Measurements from ENCODE around the gene CRLF2. TPM values are rescaled to one million over a fixed set of nuclear protein-coding genes. Genes with fewer than 3 reads are reported as not detected.

Gene CRLF2
- total and polyA plus RNA-seq, 4 donors, result 0.19 TPM; not detected in 3

- H3K9me3 ChIP-seq (ENCODE audit: control insufficient read depth in 4 of 4, low read length in 3 of 4), result no peaks in the 10 kb centered on the region
- H3K36me3 ChIP-seq (ENCODE audit: control insufficient read depth in 4 of 4, insufficient read depth in 3 of 4, low read depth in 1 of 4, low read length in 3 of 4), result no peaks in the 10 kb centered on the region
- no peak overlapping the region for H3K27ac ChIP-seq (ENCODE audit: low read depth in 1 of 2, low read length in 2 of 2)
- H3K9ac ChIP-seq (ENCODE audit: low read depth in 1 of 2, low read length in 2 of 2), result no peak overlapping the region
- H3K27me3 ChIP-seq (ENCODE audit: control insufficient read depth in 4 of 4, insufficient read depth in 4 of 4, low read length in 3 of 4), result no peaks in the 10 kb centered on the region
- no peak overlapping the region for H3K4me3 ChIP-seq (ENCODE audit: low read depth in 1 of 3, low read length in 3 of 3)
- TF ChIP-seq ZBTB33 (IDR thresholded peaks at IDR 0.05), result no peak
- no peak for TF ChIP-seq RXRA (IDR thresholded peaks at IDR 0.05)
- TF ChIP-seq GABPA (IDR thresholded peaks at IDR 0.05 in 1 of 2, conservative IDR thresholded peaks at IDR 0.05 in 1 of 2), result no peak
- no peak for TF ChIP-seq TAF1 (conservative IDR thresholded peaks at IDR 0.05)
- no peak for DNase-seq (ENCODE audit: low spot score)
- H3K4me1 ChIP-seq (ENCODE audit: control insufficient read depth in 4 of 4, insufficient read depth in 4 of 4, low read length in 3 of 4), result peaks cover 0 to 5% (median 0%) of the 10 kb centered on the region in 4 donors
- 85% methylated on average over 3 of the region's 3 CpGs for WGBS
These were observed 40.4 kb upstream of the CRLF2 start for GRCh38 chrX:1252861-1253260.

GRCh38 chrX:1249101-1249887 lies 36.8 kb upstream of the CRLF2 start:
- TF ChIP-seq FOXA1 (IDR thresholded peaks at IDR 0.05), result no peak
- TF ChIP-seq FOXA2 (IDR thresholded peaks at IDR 0.05), result no peak
- TF ChIP-seq HNF4G (IDR thresholded peaks at IDR 0.05), result no peak
- no peak for TF ChIP-seq REST (IDR thresholded peaks at IDR 0.05)
- no peak for TF ChIP-seq CTCF (IDR thresholded peaks at IDR 0.05; ENCODE audit: low read depth, low read length, missing input control)
- TF ChIP-seq ZBTB33 (IDR thresholded peaks at IDR 0.05), result no peak
- no peak for TF ChIP-seq NR2F2 (IDR thresholded peaks at IDR 0.05)
- TF ChIP-seq TAF1 (conservative IDR thresholded peaks at IDR 0.05), result no peak
- TF ChIP-seq YY1 (IDR thresholded peaks at IDR 0.05), result no peak
- no peak for TF ChIP-seq MAX (IDR thresholded peaks at IDR 0.05)
- no peak for TF ChIP-seq EGR1 (IDR thresholded peaks at IDR 0.05; ENCODE audit: low read depth in 2 of 2)
- no peak for TF ChIP-seq SP1 (IDR thresholded peaks at IDR 0.05)
- H3K27ac ChIP-seq (ENCODE audit: low read depth in 1 of 2, low read length in 2 of 2), result peak overlapping the region; percentile 27 to 86
- no peak overlapping the region for H3K4me3 ChIP-seq (ENCODE audit: low read depth in 1 of 3, low read length in 3 of 3)
- no peaks in the 10 kb centered on the region for H3K27me3 ChIP-seq (ENCODE audit: control insufficient read depth in 4 of 4, insufficient read depth in 4 of 4, low read length in 3 of 4)
- H3K36me3 ChIP-seq (ENCODE audit: control insufficient read depth in 4 of 4, insufficient read depth in 3 of 4, low read depth in 1 of 4, low read length in 3 of 4), result no peaks in the 10 kb centered on the region
- H3K9ac ChIP-seq (ENCODE audit: low read depth in 1 of 2, low read length in 2 of 2), result no peak overlapping the region
- H3K9me3 ChIP-seq (ENCODE audit: control insufficient read depth in 4 of 4, low read length in 3 of 4), result no peaks in the 10 kb centered on the region
- 4% methylated on average over 22 of the region's 22 CpGs for WGBS
- peak; percentile 34 for DNase-seq (ENCODE audit: low spot score)
- peaks cover 0 to 5% (median 0%) of the 10 kb centered on the region in 4 donors for H3K4me1 ChIP-seq (ENCODE audit: control insufficient read depth in 4 of 4, insufficient read depth in 4 of 4, low read length in 3 of 4)
